ENCODE data around the gene TRAPPC1. TPM values are rescaled to one million over a fixed set of nuclear protein-coding genes. Genes with fewer than 3 reads are reported as not detected.

Gene TRAPPC1
- total and polyA plus RNA-seq, 2 of the 4 experiments (the other 2 are of a cell fraction) = 50.4 to 303 TPM

GRCh38 chr17:7945651-7946050 lies 13.9 kb upstream of the TRAPPC1 start:
- Histone ChIP-seq H3K27ac (ENCODE audit: insufficient read depth, low read length) (no peak overlapping the region), H3K27me3 (ENCODE audit: control insufficient read depth, insufficient read depth, low read length) (no peaks in the 10 kb centered on the region)

More at GRCh38 chr17:7945651-7946050, 13.9 kb upstream of the TRAPPC1 start:
- CTCF ChIA-PET = no interaction called here
- no peak overlapping the region for H3K9ac ChIP-seq (ENCODE audit: low read depth, low read length)
- no peak for TF ChIP-seq FOS (IDR thresholded peaks at IDR 0.05; ENCODE audit: low read depth, low read length)
- no peak for TF ChIP-seq USF2 (IDR thresholded peaks at IDR 0.05; ENCODE audit: low read depth, low read length)
- TF ChIP-seq RFX5 (IDR thresholded peaks at IDR 0.05; ENCODE audit: low read depth, low read length) = no peak
- no peak for TF ChIP-seq MAFK (IDR thresholded peaks at IDR 0.05; ENCODE audit: low read depth, low read length)
- H4K8ac ChIP-seq (ENCODE audit: low read depth in 2 of 2, low read length in 2 of 2) = no peak overlapping the region
- H2BK15ac ChIP-seq (ENCODE audit: low read depth, low read length) = no peak overlapping the region
- BruUV-seq (replicated peaks) = no TSS peak
- H2BK20ac ChIP-seq (ENCODE audit: low read depth, low read length) = no peak overlapping the region
- in situ Hi-C loops (cut with MboI; ENCODE audit: low sequenced_read_pairs) (no loop called here), intact Hi-C loops (cut with micrococcal nuclease) (no loop called here), dilution Hi-C loops (cut with HindIII; ENCODE audit: low sequenced_read_pairs, unreplicated experiment) (no loop called here)
- ATAC-seq (ENCODE audit: low read depth) (no peak), DNase-seq (no peak)
- H3K56ac ChIP-seq (ENCODE audit: extremely low read depth, insufficient read depth, low read length) = no peak overlapping the region
- POLR2A ChIA-PET (ENCODE audit: unreplicated experiment) = no interaction called here
- no peak overlapping the region for H2BK120ac ChIP-seq (ENCODE audit: low read depth, low read length)
- no peak overlapping the region for H3K4ac ChIP-seq (ENCODE audit: low read depth, low read length)
- no peaks in the 10 kb centered on the region for H3K9me1 ChIP-seq (ENCODE audit: insufficient read depth, low read length)
- H3K79me1 ChIP-seq (ENCODE audit: low read depth in 1 of 2, low read length in 2 of 2) = no peaks in the 10 kb centered on the region; a peak in 1 of 4 replicates
- H4K5ac ChIP-seq (ENCODE audit: low read depth, low read length) = no peak overlapping the region
- H3K36me3 ChIP-seq (ENCODE audit: control insufficient read depth, insufficient read depth, low read length) = peaks cover 58% of the 10 kb centered on the region
- no peak overlapping the region for H4K91ac ChIP-seq (ENCODE audit: insufficient read depth, low read depth, low read length)
- no peaks in the 10 kb centered on the region for H3K4me1 ChIP-seq (ENCODE audit: control insufficient read depth, insufficient read depth, low read length)
- no peak overlapping the region for H2AK5ac ChIP-seq (ENCODE audit: low read depth, low read length)
- H3K23ac ChIP-seq (ENCODE audit: low read depth, low read length) = no peak overlapping the region
- H3K4me2 ChIP-seq (ENCODE audit: low read depth, low read length) = no peak overlapping the region
- no peak overlapping the region for H3K18ac ChIP-seq (ENCODE audit: low read depth, low read length)
- H4K20me1 ChIP-seq (ENCODE audit: insufficient read depth, low read length) = no peaks in the 10 kb centered on the region
- no peak overlapping the region for H2AK9ac ChIP-seq (replicated peaks; ENCODE audit: low read depth, low read length, poor library complexity)
- H3K9me3 ChIP-seq (ENCODE audit: control insufficient read depth, insufficient read depth, low read length) = no peaks in the 10 kb centered on the region
- no peak overlapping the region for H3K4me3 ChIP-seq (ENCODE audit: insufficient read depth, low read depth, low read length)
- WGBS, 2 experiments (ENCODE audit: extremely low coverage in 2 of 2, insufficient read length in 1 of 2) = 100% methylated on average over 4 of the region's 7 CpGs; no CpG with 5 or more reads in 1 of the 2 experiments
- no peak overlapping the region for H3K14ac ChIP-seq (replicated peaks; ENCODE audit: low read depth, low read length)
- no peak overlapping the region for H2AFZ ChIP-seq (replicated peaks; ENCODE audit: low read length, poor library complexity)
- H2BK5ac ChIP-seq (ENCODE audit: low read depth, low read length, poor library complexity, severe bottlenecking) = no peak overlapping the region

All from IMR-90 (cell line).